CD4-positive, alpha-beta T cell treated with Interleukin-6 for 4 hours (primary cell): Measurements from ENCODE around the gene HAL.
"Not testable (repeated sequence)": the region's sequence is repeated elsewhere in the genome, so short reads cannot be mapped to it uniquely, and the experiment has no call there.

Source experiments
- DNase-seq: peaks from one replicate; pipeline ENCODE4 v3.0.0-alpha.2; 2020; ENCODE audit warnings: mixed read lengths

The HAL gene

GRCh38 chr12:95972832-95973456 is 23.2 kb downstream of the HAL start:
- no peak for DNase-seq

GRCh38 chr12:95970905-95971304 is 25.2 kb downstream of the HAL start:
- DNase-seq: no peak

GRCh38 chr12:95969116-95969515 is 27.0 kb downstream of the HAL start:
- not testable (repeated sequence) for DNase-seq

DNA sequence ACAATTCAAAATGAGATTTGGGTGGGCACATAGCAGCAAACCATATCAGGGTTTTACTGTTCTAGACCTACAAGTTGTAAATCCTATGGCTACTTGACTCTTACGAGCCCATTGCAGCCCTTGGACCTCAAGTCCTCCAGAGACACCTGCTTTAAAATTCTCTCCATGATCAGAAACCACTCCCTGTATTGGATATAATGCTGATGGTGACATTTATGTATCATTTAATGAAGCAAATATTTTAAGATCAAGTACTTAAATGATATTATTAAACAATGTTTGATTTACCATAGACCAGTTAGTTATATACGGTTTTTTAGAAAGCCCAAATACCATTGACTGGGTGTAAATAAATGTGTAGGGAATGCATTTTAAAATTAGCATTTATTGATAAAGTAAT is 28.8 kb downstream of the HAL start:
- no peak for DNase-seq

- no peak for DNase-seq
Measured at GRCh38 chr12:95966287-95966870, 29.8 kb downstream of the HAL start.

- no peak for DNase-seq
Measured at GRCh38 chr12:95963096-95963495, 33.0 kb downstream of the HAL start.

GRCh38 chr12:95962222-95962621 is 33.9 kb downstream of the HAL start:
- DNase-seq: no peak

DNA sequence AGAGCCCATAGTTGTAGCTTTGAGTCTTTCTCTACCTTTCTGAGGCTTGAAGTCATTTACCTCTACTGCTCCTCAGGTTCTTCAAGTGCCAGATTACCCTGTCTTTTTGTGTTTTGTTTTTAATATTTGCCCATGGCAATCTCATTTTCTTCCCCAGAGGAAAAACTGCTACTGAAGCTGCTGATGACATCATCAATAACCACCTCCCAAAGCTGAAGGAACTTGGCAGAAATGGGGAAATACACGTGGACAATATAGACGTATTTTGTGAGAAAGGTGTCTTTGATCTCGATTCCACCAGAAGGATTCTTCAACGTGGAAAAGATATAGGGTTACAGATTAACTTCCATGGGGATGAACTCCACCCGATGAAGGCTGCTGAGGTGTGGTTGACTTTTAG is 35.9 kb downstream of the HAL start:
- DNase-seq: no peak

DNA sequence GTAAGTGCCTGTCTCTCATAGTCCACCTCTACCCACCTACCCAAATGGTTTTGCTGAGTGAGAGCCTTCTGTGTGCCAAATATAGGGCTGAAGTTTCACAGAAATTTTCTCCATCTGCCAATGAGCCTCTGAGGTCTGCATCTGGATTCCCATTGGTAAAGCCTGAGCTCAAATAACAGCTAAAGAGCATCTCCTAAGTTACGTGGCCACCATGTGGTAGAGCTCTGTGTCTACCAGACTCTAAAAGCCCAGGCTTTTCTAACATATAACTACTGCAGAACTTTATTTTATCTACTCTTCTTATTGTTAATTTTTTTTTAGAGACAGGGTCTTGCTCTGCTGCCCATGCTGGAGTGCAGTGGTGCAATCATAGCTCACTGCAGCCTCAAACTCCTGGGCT is 37.0 kb downstream of the HAL start:
- no peak for DNase-seq

DNA sequence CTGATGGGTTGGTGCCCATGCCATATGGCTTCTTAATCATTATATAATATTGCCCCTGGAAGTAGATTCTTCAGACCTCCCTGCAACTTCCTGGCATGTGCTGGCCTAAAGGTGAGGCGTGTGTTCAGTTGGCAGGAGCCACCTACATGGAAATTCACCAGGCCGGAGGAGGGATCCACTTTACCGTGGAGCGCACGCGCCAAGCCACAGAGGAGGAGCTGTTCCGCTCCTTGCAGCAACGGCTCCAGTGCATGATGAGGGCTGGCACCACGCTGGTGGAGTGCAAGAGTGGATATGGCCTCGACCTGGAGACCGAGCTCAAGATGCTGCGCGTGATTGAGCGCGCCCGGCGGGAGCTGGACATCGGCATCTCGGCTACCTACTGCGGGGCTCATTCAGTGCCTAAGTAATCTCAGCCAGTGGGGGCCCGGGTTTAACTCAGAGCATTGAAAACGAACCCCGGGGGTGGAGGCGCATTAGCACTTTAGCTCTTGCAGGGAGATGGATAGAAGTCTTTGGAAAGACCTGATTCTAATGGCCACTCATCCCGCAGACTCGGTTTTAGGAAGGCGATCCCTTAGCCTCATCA is 39.5 kb downstream of the HAL start:
- DNase-seq: no peak

- no peak for DNase-seq
Measured at GRCh38 chr12:95955549-95956159, 40.5 kb downstream of the HAL start.

- DNase-seq: no peak
Measured at GRCh38 chr12:95953000-95953399, 43.1 kb downstream of the HAL start.

GRCh38 chr12:95951515-95951914 is 44.6 kb downstream of the HAL start:
- DNase-seq: no peak

DNA sequence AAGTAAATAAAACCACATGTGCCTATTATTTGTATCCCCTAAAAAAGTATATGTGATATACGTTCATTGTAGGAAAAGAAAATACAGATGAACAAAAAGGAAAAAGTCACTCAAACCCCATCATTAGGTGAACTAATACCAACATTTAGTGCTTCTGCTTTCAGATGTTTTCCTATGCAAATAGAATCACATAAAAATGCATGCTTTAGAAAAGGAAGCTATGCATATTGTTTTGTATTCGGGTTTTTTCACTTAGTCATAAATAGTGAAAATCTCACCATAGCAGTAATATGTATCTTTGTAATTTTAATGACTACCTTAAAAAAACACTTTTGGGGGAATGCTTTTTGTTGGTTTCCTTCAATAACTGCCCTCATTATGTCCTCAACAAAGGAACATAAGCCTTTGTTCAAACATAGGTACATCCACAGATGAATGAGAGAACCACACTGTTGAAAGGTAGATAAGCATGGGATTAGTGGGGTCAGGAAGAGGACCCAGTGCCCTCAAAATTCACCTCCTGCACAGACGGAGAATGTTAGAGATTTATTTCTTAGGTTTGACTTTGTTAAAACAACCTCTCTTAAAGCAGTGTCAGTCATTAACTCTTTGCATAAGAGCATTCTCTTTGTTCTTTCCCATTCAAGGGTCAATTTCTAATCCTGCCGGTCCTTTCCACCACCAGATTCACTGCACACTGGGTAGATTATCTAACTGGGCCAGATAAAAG is 46.5 kb downstream of the HAL start:
- DNase-seq: no peak

DNA sequence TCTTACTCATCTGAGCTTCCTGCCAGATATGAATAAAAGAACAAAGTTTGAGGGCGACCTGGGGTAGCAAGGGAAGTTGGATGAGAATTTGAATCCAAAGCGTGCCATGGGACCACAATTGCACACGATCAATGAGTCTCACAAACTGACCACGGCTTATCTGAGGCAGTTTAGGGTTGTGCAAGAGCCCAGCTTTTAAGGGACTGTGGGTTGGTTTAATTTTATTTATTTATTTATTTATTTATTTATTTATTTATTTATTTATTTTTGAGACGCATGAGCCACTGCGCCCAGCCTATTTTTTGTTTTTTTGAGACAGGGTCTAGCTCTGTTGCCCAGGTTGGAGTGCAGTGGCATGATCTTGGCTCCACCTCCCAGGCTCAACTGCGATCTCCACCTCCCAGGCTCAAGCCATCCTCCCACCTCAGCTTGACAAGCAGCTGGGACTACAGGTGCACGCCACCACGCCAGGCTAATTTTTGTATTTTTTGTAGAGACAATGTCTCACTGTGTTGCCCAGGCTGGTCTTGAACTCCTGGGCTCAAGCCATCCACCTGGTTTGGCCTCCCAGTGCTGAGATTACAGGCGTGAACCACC is 51.9 kb downstream of the HAL start:
- DNase-seq: no peak

- DNase-seq: peak; percentile 71
Measured at GRCh38 chr12:95943330-95943842, 52.8 kb downstream of the HAL start, which contains the start of gene AMDHD1. AMDHD1 (plus strand) TSS chr12:95943331; CDS start chr12:95943399, 68 bp downstream.

GRCh38 chr12:95942524-95943329 is 53.4 kb downstream of the HAL start, which contains the start of gene CCDC38:
CCDC38 (minus strand) TSS chr12:95942614; CDS start chr12:95936509, 6,105 bp downstream.
- DNase-seq: peak; percentile 84

GRCh38 chr12:95942101-95942523 is 54.0 kb downstream of the HAL start:
- peak; percentile 10 for DNase-seq

DNA sequence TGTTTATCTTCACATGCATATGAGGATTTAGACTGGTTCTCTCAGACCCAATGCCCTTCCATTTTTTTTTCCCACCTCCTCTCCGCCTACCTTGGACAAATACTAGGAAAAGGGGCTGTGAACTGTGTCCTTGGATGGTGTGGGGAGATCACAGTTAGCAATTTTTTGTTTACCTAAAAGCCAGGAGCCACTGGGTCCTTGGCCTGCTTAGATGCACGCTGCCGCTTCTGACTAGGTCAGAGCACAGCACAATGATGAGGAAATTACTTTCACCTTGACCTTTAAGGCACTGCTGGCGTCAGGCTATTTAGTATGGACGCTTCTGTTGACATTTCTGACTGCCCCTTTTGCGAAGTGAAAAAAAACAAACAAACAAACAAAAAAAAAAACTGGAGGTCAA is 55.6 kb downstream of the HAL start:
- DNase-seq: no peak
